OCI-LY1 (cell line): ENCODE measurements around the gene ROCK2.

ENCODE experiments used
- H2AFZ ChIP-seq: fragments of 200-600 bp; sonication (generic), shearing (Covaris generic); 2 replicates; pipeline ENCODE4 v1.6.0; 2014; ENCODE audit warnings: antibody characterized with exemption, mild to moderate bottlenecking, low read length
- H3F3A ChIP-seq: fragments of 200-600 bp; sonication (generic), shearing (Covaris generic); 2 replicates; pipeline ENCODE4 v1.6.0; 2014; ENCODE audit warnings: mild to moderate bottlenecking, antibody characterized with exemption, low read length, moderate library complexity; ENCODE audit not compliant: insufficient read depth
- H3K27ac ChIP-seq: fragments of 200-600 bp; sonication (generic); 2 replicates; pipeline ENCODE4 v1.5.1; 2014; ENCODE audit warnings: low read length, mixed run types, mild to moderate bottlenecking, low read depth; ENCODE audit not compliant: poor library complexity, severe bottlenecking
- H3K27me3 ChIP-seq: fragments of 200-600 bp; sonication (generic); 2 replicates; pipeline ENCODE4 v1.6.0; 2014; ENCODE audit warnings: antibody characterized with exemption, mild to moderate bottlenecking, low read length, moderate library complexity; ENCODE audit not compliant: insufficient read depth
- H3K36me3 ChIP-seq: fragments of 200-600 bp; sonication (generic); 2 replicates; pipeline ENCODE4 v1.6.1; 2014; ENCODE audit warnings: mild to moderate bottlenecking, antibody characterized with exemption, low read length, moderate library complexity, mixed read lengths; ENCODE audit not compliant: insufficient read depth
- H3K4me1 ChIP-seq: fragments of 200-600 bp; sonication (generic); 2 replicates; pipeline ENCODE4 v1.5.1; 2014; ENCODE audit warnings: mild to moderate bottlenecking, low read length, moderate library complexity; ENCODE audit not compliant: insufficient read depth, severe bottlenecking
- H3K4me2 ChIP-seq: fragments of 200-600 bp; sonication (generic), shearing (Covaris generic); 2 replicates; pipeline ENCODE4 v1.6.1; 2014; ENCODE audit warnings: low read length
- H3K4me3 ChIP-seq: fragments of 200-600 bp; sonication (generic); 2 replicates; pipeline ENCODE4 v1.5.1; 2014; ENCODE audit warnings: low read length, low read depth, mild to moderate bottlenecking, mixed read lengths; ENCODE audit not compliant: poor library complexity, severe bottlenecking
- H3K79me2 ChIP-seq: fragments of 200-600 bp; shearing (Covaris generic); 2 replicates; pipeline ENCODE4 v1.6.1; 2016; ENCODE audit warnings: mixed run types, low read length, mixed read lengths; ENCODE audit not compliant: insufficient read depth
- H3K9ac ChIP-seq: fragments of 200-600 bp; sonication (generic), shearing (Covaris generic); 2 replicates; pipeline ENCODE4 v1.6.1; 2014; ENCODE audit warnings: mild to moderate bottlenecking, low read length, mixed read lengths
- H3K9me2 ChIP-seq: fragments of 200-600 bp; sonication (generic), shearing (Covaris generic); 2 replicates; pipeline ENCODE4 v1.6.1; 2014; ENCODE audit warnings: low read depth, mild to moderate bottlenecking, low read length, mixed read lengths
- H3K9me3 ChIP-seq: fragments of 200-600 bp; shearing (Covaris generic); 2 replicates; pipeline ENCODE4 v1.6.1; 2014; ENCODE audit warnings: low read length, mixed read lengths
- H4K20me1 ChIP-seq: fragments of 200-600 bp; sonication (generic), shearing (Covaris generic); 2 replicates; pipeline ENCODE4 v1.6.0; 2016; ENCODE audit warnings: mild to moderate bottlenecking, low read length; ENCODE audit not compliant: insufficient read depth
- CTCF ChIP-seq: fragments of 200-600 bp; sonication (generic), shearing (Covaris generic); IDR thresholded peaks from 2 replicates; pipeline ENCODE4 v1.5.1; 2017; ENCODE audit warnings: mild to moderate bottlenecking, antibody characterized with exemption, low read length, moderate library complexity, mixed read lengths
- EZH2 ChIP-seq: fragments of 200-600 bp; sonication (generic), shearing (Covaris generic); IDR thresholded peaks from 2 replicates; pipeline ENCODE4 v1.8.0; 2017; ENCODE audit warnings: borderline replicate concordance, mixed run types, mild to moderate bottlenecking, antibody characterized with exemption, low read length, moderate library complexity, mixed read lengths

The ROCK2 gene

GRCh38 chr2:11352781-11353537, 8.5 kb upstream of the ROCK2 start:
- Histone ChIP-seq H3K36me3 (no peaks in the 10 kb centered on the region), H3K9ac (no peak overlapping the region), H3K27ac (no peak overlapping the region), H2AFZ (no peak overlapping the region), H3K4me1 (no peaks in the 10 kb centered on the region), H3K27me3 (0 out of 2 replicates have a peak, but pooled peaks cover 8% of the 10 kb centered on the region), H3K4me3 (no peak overlapping the region), H3K79me2 (no peaks in the 10 kb centered on the region), H3K9me2 (no peaks in the 10 kb centered on the region), H3F3A (no peaks in the 10 kb centered on the region), H4K20me1 (no peaks in the 10 kb centered on the region), H3K9me3 (no peaks in the 10 kb centered on the region), H3K4me2 (no peak overlapping the region)
- TF ChIP-seq EZH2 = no peak
- no peak for TF ChIP-seq CTCF

GRCh38 chr2:11348209-11348749, 3.8 kb upstream of the ROCK2 start:
- Histone ChIP-seq H3F3A (0 out of 2 replicates have a peak, but pooled peaks cover 4% of the 10 kb centered on the region), H3K4me3 (no peak overlapping the region), H3K9ac (no peak overlapping the region), H4K20me1 (no peaks in the 10 kb centered on the region), H3K9me2 (no peaks in the 10 kb centered on the region), H3K4me2 (no peak overlapping the region), H3K9me3 (no peaks in the 10 kb centered on the region), H3K79me2 (no peaks in the 10 kb centered on the region), H3K36me3 (no peaks in the 10 kb centered on the region), H3K4me1 (peaks cover 3% of the 10 kb centered on the region), H3K27me3 (0 out of 2 replicates have a peak, but pooled peaks cover 8% of the 10 kb centered on the region), H3K27ac (no peak overlapping the region), H2AFZ (no peak overlapping the region)
- no peak for TF ChIP-seq EZH2
- TF ChIP-seq CTCF = no peak

GRCh38 chr2:11347403-11347959, 3.0 kb upstream of the ROCK2 start:
- H4K20me1 ChIP-seq = no peaks in the 10 kb centered on the region
- no peaks in the 10 kb centered on the region for H3K79me2 ChIP-seq
- no peaks in the 10 kb centered on the region for H3K36me3 ChIP-seq
- H3K9ac ChIP-seq = no peak overlapping the region
- 0 out of 2 replicates have a peak, but pooled peaks cover 8% of the 10 kb centered on the region for H3K27me3 ChIP-seq
- no peak overlapping the region for H2AFZ ChIP-seq
- H3K4me1 ChIP-seq = peaks cover 11% of the 10 kb centered on the region
- no peak overlapping the region for H3K27ac ChIP-seq
- 0 out of 2 replicates have a peak, but pooled peaks cover 4% of the 10 kb centered on the region for H3F3A ChIP-seq
- no peak overlapping the region for H3K4me3 ChIP-seq
- TF ChIP-seq EZH2 (no peak), CTCF (no peak)
- H3K9me3 ChIP-seq = no peaks in the 10 kb centered on the region
- no peaks in the 10 kb centered on the region for H3K9me2 ChIP-seq
- no peak overlapping the region for H3K4me2 ChIP-seq
